Activated gamma-delta T cell treated with anti-CD3 and anti-CD28 coated beads, Interleukin-2, amount 50 U/mL, for 16 hours (primary cell): ENCODE data around the gene CNTN1.

Experiments used
- DNase-seq: peaks from one replicate; pipeline ENCODE4 v3.0.0-alpha.2; 2020; ENCODE audit warnings: low read depth

The CNTN1 gene

DNA sequence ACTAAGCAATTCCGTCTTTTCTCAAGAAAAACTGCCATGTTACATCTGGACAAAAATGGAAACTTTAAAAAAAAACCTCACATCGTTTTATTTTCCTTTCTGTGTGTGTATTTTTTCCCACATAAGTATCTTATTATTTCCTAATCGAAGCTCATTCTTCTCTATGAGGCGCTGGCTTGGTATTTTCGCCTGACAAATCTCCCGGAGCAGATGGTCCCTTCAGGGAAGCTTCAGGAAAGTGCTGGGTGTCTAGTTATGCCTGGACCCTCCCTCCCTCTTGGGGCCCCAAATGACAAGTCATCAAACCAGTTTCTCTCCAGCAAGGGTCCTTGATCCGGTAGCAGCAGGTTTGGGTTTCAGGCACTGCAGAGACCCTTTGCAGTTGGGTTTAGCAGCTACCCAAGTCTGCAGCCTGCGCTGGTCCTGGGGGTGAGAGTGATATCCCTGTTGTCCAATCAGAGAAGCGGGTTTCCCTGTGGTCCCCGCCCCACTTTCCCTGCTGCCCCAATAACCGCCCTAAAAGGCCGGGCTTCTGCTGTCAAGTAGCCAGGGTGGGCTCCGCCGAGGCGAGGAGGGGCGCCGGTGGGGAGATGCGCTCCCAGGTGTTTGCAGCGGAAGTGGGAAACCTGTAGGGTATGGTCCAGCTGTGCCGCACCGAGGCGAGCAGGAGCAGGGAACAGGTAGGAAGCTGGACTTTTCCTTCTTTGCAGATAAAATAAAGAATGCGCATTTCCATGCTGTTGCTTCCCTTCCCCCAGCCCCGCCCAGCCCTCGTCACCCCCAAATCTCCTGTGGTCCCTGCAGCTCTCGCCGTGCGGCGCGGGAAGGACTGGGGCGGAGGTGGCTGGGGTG lies at the start of gene CNTN1:
Gene CNTN1, plus strand, starts transcription at position 527 of the 852 bp plus-strand sequence.
- DNase-seq, result no peak

DNA sequence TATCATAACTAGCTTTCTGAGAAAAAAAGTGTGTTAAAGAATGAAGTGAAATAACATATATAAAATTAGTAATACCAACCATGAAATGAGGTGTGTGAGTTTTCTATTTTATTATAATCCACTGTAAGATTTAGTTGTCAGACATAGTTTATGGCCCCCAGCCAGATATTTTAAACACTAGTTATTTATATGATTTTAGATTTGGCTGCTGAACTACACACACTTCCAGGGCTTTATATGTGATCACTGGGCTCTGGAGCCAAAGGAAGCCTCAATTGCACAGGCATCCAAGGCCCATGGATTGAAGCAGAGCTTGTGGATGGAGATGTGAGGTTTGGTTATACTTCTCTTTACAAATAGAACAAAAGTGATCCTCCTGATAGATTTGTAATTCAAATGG lies 48.7 kb upstream of the CNTN1 start:
- DNase-seq, result no peak

DNA sequence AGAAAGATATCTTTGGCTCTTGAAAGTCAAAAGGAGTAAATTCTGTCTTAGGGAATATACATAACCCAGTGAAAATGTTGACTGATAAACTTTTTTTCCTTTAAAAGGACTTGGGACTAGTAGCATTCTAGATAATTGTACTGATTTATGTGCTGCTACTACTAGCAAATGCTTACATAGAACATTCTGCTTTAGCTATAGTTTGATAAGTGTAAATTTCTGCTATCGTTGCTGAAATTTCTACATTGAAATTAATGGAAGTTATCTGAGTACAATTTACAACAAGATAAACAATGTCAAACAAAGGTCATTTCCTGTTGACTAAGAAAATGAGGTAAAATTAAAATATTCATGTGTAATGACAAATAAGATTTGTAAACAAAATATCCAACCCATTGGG lies 48.3 kb upstream of the CNTN1 start:
- DNase-seq, result no peak

DNA sequence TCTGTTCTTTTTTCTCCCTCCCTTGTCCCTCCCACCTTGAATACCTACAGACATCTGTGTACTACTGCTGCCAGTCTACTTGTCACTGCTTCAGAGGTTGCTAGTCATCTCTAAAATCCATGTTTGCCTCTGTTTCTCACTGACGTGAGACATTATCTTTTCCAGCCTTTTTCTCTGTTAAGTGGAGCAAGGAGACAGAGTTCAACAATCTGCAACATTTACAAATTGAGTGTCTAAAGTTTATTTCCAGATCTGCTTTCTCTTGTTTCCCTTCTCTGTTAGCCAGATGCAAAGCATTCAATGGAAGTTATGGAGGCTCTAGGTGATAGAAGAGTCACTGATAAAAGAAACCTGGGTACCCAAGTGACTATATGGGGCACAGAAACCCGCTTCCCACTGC lies 47.5 kb upstream of the CNTN1 start:
- DNase-seq, result no peak

DNA sequence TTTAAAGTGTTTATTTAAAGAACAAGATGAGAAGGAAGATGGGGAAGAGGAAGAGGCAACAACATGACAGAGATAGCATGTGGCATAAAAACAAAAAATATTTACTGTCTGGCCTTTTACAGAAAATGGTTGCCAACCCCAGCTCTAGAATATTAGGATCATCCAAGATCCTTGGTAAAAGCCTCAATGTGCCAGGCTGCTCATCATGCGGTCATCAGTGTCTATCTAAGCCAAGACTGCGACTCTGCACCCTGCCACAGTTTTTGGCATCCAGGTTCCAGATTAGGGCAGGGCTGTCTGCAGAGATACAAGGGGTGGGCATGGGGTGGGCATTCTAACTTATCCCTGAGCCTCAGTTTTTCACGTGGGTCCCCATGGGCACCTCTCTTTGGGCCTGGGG lies 46.9 kb upstream of the CNTN1 start:
- DNase-seq, result no peak

DNA sequence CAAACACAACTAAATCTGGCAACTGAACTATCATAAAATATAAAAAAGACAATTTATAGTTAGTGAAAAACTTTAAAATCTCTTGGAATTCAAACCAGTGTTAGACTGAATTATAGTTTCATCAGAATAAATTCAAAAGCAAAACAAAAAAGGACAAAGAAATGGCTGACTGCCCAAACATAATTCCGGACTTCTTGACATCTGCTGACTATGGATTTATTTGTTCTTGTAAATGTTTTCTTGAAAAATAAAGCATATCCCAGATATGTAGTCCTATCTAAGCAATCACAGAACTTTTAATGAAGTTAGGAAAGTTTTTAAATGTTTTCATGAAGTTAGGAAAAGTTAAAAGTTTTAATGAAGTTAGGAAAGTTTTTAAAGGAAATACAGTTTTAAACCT lies 45.8 kb upstream of the CNTN1 start:
- DNase-seq, result no peak

DNA sequence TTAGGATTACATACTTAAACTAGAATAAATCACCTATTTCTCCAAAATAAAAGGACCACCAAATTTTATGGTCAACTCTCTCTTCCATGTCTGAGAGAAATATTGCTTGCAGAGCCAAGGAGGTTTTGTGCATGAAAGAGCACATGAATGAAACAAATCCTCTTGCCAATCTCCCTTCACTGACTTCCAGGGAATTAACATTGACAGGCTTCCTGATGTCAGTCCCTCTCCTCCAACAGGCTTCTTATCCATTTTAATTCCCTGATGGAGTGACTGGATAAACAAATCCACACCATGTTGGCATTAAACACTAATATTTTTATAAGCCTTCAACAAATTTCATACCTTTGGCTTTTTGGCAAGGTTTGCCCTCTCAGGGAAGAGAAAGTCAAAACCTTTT lies 45.3 kb upstream of the CNTN1 start:
- DNase-seq, result no peak

DNA sequence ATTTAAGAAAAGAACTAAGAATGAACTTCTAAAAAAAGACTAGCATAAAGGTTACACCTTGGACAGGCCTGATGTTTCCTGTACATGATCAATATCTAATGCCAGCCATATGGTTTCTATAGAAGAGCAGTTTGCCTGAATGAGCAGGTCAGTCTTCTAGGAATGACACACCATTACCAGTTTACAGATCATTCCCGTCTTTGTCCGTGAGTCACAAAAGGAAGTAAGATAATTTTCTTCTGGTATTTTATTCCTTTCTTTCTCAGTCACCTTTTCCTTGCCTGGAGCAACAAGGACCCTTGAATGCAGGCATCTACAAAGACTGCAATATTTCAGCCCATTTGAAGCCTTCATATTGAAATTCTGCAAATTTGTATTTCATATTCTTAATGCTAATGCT lies 44.6 kb upstream of the CNTN1 start:
- DNase-seq, result no peak

DNA sequence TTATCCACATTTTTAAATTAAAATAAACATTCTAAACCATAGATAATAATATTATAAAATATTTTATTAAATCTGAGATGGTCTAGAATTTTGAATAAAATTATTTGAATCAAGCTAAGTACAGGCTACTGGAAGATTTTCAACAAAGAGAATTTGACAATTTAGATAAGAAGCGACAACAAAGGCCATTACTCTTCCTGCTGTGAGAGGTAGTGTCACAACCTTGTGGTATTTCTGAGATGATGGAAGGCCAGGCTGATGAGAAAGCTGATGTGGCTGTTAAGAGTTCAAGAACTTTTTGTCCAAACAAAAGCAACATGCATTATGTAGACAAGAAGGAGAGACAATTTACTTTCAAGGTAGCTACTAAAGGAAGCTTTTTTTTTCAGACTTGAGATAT lies 43.7 kb upstream of the CNTN1 start:
- no peak for DNase-seq

DNA sequence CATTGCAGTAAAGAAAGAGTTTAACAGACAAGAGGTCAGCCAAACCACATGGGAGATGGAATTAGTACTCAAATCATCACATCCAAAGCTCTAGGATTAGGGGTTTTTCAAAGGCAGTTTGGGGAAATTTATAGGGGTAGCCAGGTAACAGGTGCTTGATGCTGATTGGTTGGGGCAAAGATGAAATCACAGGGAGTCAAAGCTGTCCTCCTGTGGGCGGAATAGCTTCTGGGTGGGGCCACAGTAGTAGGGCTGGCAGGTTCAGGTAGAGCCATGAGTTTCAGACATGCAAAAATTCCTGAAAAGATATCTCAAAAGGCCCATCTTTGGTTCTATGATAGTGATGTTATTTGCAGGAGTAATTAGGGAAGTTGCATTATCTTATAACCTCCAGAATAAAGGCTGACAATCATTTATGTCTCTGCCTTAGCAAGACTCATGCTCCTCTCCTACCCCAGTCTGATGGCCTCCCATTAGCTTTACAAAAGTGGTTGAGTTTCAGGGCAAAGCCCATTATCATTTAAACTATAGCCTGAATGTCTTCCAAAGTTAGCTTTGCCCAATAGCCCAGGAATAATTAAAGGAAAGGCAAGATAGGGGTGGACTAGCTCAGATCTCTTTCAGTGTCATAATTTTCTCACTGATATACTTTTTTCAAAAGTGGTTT lies 42.1 kb upstream of the CNTN1 start:
- DNase-seq, result no peak

DNA sequence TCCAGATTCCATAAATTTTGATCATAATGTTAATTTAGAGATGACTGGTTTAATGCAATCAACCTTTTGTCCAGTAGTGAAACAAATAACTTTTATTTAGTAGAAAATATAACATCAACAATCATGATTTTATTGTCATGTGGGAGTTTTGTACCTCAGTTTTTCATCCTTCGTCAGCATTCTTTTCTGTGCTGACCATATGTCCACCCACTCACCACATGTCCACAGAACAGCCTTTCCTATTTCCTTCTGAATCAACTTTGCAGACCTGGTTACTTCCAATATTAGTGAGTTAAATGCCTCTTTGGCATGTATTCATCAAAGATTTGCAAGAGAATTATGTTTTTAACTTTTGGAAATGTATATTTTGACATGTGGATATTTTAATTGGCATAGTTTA lies 36.8 kb upstream of the CNTN1 start:
- DNase-seq, result no peak

DNA sequence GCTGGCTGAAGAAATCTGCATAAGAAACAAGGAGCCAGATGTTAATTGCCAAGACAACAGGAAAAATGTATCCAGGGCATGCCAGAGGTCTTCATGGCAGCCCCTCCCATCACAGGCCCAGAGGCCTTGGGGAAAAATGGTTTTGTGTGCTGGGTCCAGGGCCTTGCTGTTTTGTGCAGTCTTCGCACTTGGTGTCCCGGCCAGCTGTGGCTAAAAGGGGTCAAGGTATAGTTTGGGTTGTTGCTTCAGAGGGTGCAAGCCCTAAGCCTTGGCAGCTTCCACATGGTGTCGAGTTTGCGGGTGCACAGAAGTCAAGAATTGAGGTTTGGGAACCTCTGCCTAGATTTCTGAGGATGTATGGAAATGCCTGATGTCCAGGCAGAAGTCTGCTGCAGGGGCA lies 29.9 kb upstream of the CNTN1 start:
- no peak for DNase-seq

DNA sequence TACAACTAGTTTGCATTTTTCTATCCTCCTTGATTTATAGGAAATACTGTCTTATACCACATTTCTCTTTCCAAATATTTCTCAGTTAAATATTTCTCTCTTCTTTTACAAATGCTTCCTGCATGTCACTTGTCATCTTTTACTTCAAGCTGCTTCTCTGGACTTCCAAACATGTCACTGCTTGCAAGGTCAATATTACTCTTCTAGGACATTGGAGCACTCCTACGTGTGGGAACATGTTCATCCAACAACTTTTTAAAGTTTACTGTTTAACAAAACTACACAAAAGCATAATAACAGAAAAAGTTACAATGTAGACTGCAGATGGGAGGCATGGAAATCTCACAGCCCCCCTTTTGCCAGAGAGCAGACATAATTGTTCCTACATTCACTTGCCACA lies 28.5 kb upstream of the CNTN1 start:
- DNase-seq, result no peak

DNA sequence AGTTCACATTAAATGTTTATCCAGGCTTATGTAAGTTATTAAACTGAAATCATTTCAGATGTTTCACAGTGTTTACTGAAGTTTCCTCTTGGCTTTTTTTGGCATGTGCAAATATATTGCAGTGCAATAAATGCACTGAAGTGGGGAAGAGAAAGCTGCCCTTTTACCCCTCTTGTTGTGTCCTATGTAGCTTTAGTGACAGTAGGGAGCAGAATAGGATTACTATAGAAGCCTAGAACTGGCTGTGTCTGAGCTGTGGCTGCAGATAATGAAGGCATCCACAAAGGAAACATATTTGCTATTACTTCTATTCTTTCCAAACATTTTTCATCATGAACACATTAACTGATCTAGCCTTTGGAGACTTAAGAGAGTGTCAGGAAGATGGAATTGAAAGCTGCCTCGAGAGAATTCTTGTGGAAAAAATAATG lies 24.1 kb upstream of the CNTN1 start:
- no peak for DNase-seq

DNA sequence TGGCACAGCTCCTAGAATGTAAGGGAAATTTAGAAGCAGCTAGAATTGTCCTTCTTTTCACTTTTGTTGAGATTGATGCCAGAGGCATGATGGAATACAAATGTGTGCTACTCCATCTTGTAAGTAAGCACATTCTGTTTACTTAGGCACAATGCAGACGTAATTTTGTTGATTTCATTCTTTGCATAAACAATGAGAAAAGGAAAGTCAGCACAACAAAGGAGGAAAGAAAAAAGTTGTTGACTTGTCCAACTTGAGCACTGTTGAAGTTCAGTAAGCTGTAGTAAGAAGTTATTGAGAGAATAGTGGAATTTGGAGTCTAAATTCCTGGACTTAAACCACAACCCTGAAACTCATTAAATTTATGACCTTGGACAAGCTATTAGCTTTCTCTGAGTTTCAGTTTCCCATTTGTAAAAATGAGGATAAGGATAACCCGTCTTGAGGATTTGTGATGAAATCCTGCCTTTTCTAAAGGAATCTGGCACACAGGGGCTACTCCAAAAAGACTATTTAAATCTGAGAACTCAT lies 19.4 kb upstream of the CNTN1 start:
- no peak for DNase-seq

DNA sequence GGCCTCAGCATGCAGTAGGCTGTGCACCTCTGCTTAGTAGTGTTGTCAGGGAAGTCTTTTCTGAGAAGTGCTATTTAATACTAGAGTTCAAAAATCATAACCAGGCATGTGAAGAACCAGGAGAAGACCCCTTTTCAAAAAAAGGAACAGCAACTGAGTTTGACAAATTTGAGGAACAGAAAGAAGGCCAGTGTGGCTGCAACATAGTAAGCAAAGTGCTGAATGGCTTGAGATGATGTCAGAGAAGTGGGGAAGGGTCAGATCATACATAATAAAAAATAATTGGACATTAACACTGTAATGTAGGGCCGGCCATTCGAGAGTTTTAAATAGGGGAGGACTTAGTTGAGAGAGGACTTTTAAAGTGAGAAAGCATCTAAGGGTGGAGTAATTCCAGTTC lies 11.1 kb upstream of the CNTN1 start:
- DNase-seq, result no peak

DNA sequence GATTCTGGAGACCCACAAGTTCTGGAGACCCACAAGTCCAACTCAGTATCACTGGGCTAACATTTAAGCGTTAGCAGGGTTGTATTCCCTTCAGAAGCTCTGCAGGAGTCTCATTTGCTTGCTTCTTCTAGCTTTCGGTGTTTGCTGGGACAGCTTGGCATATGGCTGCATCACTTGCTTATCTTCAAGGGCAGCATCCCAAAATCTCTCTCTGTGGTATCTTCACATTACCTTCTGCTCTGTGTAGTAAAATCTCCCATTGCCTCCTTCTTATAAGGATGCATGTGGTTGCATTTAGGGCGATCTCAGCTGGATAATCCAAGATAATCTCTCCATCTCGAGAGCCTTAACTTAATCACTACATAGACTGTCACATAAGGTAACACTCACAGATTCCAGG lies 7.3 kb upstream of the CNTN1 start:
- no peak for DNase-seq

DNA sequence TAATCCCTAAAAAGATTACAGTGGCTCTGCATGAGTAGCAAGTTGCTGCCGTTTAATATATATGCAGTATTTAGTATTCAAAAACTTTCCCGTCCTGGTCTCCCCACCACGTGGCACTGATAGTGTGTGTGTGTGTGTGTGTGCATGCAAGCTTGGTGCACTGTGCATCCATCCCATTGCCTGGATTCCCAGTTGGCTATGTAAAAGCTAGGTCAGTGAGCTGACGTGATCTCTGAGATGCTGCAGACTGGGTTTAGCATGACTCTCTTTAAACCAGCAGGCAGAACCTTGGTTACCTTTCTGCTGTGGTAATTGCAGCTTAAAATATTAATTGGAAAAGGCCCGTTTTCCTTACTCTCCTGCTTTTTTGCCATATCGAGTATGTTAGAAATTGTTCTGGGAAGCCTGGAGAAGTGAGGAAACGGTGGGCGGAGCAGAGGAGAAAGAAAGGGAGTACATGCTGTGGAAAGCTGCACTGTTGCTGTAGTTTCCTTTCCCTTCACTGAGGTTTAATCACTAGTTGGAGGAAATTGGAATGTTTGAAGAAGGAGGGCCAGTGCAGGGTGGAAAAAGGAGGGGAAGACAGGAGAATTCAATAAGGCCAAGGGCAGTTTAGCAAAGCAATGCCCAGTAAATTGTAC lies 4.0 kb upstream of the CNTN1 start:
- DNase-seq, result no peak

DNA sequence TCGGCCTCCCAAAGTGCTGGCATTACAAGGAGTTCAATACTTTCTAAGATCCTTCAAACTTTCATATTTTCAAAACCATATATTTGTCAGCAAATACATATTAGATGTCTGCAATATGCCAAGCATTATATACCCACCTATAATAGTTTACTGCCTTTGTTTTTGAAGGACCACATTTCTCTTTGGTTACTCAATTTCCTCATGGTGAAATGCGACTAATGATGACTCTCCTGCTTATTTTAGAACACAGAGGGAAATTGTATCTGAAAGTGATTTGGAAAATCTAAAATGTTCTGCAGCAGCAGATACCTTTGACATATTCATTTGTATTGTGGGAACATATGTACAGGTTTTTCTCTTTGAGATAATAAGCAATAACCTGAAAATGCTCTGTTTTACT lies 2.7 kb upstream of the CNTN1 start:
- DNase-seq, result no peak

DNA sequence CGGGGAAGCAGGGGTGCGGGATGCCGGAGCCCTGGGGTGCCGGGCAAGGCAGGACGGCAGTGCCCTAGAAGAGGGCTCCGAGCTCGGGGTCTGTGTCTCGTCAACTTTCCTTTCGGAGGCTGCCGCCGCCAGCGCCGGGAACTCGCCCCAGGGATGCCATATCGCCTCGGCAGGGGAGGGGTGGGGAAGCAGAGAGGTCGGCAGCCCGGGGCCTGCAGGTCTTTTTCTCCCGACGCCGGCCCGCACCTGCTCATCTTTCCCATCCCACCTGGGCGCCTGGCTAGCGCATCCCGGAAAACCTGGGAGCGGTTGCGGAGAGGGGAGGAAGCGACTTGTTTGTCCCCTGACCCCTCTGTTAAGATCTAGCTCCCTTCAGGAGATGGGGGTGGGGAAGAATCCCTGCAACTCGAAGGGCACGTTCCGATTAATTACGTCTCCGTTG lies 547 bp downstream of the CNTN1 start:
- DNase-seq, result no peak

DNA sequence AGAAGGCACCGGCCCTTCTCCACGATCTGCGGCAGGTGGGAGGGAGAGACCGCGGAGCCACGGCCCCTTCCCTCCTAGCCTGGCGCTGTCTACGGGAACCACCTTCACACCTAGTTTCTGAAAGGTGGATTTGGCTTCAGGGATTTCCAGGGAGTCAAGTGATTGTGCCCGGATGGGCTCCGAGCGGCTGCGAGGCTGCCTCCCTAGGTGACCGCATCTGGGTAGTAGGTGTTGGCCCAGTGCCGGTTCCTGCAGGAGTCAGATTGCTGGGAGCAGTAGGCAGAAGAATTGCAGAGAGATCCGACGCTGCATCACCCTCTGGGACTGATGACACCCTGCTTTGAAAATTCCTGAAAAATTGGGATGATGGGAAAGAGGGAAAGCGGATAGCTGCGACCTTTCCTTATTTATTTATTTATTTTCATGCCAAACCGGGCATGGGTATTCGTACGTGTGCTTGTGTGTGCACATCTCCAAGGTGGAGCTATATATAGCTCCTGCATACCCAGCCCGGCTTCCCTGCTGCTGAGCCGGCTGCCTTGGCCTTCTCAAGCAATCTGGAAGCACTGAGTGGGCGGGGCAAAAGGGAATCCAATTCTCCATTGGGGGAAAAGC lies 1.1 kb downstream of the CNTN1 start:
- DNase-seq, result no peak

DNA sequence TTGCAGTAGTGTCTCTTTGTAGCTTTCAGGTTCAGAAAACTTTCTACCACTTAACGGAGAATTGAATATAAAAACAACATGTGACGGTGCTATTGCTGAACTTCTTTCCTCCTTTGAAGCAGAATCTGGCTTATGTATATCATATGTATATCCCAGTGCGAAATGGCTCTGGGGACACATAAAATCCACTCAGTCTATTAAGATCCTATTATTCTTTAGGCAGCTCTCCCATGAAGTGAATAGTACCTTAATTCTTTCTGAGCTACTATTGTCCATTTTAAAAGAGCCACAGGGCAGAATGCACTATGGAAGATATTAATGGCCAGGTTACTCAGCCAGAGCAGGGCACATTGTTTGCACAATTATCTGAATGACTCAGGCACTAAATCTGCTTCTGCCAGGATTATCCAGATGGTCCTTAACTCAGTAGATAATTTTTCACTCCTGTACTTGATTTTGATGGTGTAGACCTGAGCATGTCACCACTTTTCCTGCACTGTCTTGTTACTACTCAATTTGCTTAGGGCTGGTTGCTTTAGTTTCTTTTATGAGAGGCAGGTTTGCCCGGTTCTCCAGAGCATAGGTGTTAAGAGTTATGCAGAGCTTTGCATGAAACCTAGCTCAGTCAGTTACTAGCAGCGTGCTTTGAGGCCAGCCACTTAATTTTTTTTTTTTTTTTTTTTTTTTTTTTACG lies 5.5 kb downstream of the CNTN1 start:
- no peak for DNase-seq
